Right atrium auricular region (tissue), 2 donors: ENCODE results near the gene STX16. TPM values are rescaled to one million over a fixed set of nuclear protein-coding genes. Genes with fewer than 3 reads are reported as not detected.

Source experiments
- total RNA-seq, 2 donors: library from RNA; depleted of rRNA; stranded (reverse); fragments of >200 nt; gene quantifications; one replicate each; pipeline ENCODE4 v1.1.0, GENCODE V29; 2016

The STX16 gene
- total RNA-seq, 2 donors from 2014 or later, result 20.9 to 26.1 TPM

Other genes starting within 250 kb of the STX16 start
- gene APCDD1L, start 135.9 kb upstream of the STX16 start, total RNA-seq, result 1 to 10 TPM in 1 of 2 donors, under 1 TPM in 1; 0.89 to 1.5 TPM
- gene NPEPL1, start 41.5 kb downstream of the STX16 start, total RNA-seq, result 10 to 100 TPM; 12.2 to 14.1 TPM
- gene GNAS-AS1, start 199.6 kb downstream of the STX16 start, total RNA-seq, result not detected
- 1,000 to 10,000 TPM; 1,032 to 1,202 TPM for gene GNAS, start 201.4 kb downstream of the STX16 start, total RNA-seq